Stimulated activated CD4-positive, alpha-beta T cell treated with anti-CD3 and anti-CD28 coated beads, Interleukin-12 subunit alpha, Interleukin-12 subunit beta, amount 100 ng/mL, for 24 hours (primary cell): ENCODE data around the gene SBSN.

Experiments used
- DNase-seq, 2 experiments: peaks; one replicate each; pipeline ENCODE4 v3.0.0-alpha.2; 2020; ENCODE audit warnings: low read depth in 2 of 2

SBSN gene

GRCh38 chr19:35509018-35509652 is 19.0 kb downstream of the SBSN start:
- no peak for DNase-seq

- no peak for DNase-seq
Measured at GRCh38 chr19:35508129-35508528, 20.0 kb downstream of the SBSN start.

- no peak for DNase-seq
Measured at GRCh38 chr19:35507561-35507960, 20.6 kb downstream of the SBSN start.

GRCh38 chr19:35506011-35506410 is 22.1 kb downstream of the SBSN start:
- no peak for DNase-seq

GRCh38 chr19:35502751-35503150 is 25.4 kb downstream of the SBSN start:
- DNase-seq: no peak

GRCh38 chr19:35501684-35502083 is 26.4 kb downstream of the SBSN start:
- DNase-seq: no peak

GRCh38 chr19:35500611-35501010 is 27.5 kb downstream of the SBSN start:
- DNase-seq: no peak

GRCh38 chr19:35498984-35499527 is 29.1 kb downstream of the SBSN start:
- no peak for DNase-seq

GRCh38 chr19:35498220-35498619 is 29.9 kb downstream of the SBSN start:
- no peak for DNase-seq

GRCh38 chr19:35497406-35497805 is 30.7 kb downstream of the SBSN start:
- no peak for DNase-seq

- peak; percentile 60 to 78 for DNase-seq
Measured at GRCh38 chr19:35495107-35496064, 32.7 kb downstream of the SBSN start.

- DNase-seq: no peak
Measured at GRCh38 chr19:35493971-35494370, 34.1 kb downstream of the SBSN start.

GRCh38 chr19:35491836-35492360 is 36.2 kb downstream of the SBSN start:
- no peak for DNase-seq

- no peak for DNase-seq
Measured at GRCh38 chr19:35490364-35490763, 37.7 kb downstream of the SBSN start, which contains the start of gene KRTDAP. KRTDAP (minus strand) TSS chr19:35490464; CDS start chr19:35490442, 22 bp downstream.

GRCh38 chr19:35488677-35489076 is 39.4 kb downstream of the SBSN start:
- no peak for DNase-seq

- DNase-seq: no peak
Measured at GRCh38 chr19:35487656-35488182, 40.4 kb downstream of the SBSN start.

- DNase-seq: no peak
Measured at GRCh38 chr19:35486268-35486708, 41.8 kb downstream of the SBSN start.

GRCh38 chr19:35484252-35485036 is 43.7 kb downstream of the SBSN start:
- DNase-seq: no peak

- no peak for DNase-seq
Measured at GRCh38 chr19:35483089-35483488, 45.0 kb downstream of the SBSN start.

GRCh38 chr19:35478794-35479677 is 49.1 kb downstream of the SBSN start:
- DNase-seq: no peak
